GM19455 (cell line): ENCODE measurements around the gene DGKZ.
"Not testable (repeated sequence)": the region's sequence is repeated elsewhere in the genome, so short reads cannot be mapped to it uniquely, and the experiment has no call there.

Source experiments
- ATAC-seq: cut with Tn5 transposase; IDR thresholded peaks from one replicate; pipeline ENCODE4 v1.9.1; 2021; ENCODE audit not compliant: unreplicated experiment

Gene DGKZ

DNA sequence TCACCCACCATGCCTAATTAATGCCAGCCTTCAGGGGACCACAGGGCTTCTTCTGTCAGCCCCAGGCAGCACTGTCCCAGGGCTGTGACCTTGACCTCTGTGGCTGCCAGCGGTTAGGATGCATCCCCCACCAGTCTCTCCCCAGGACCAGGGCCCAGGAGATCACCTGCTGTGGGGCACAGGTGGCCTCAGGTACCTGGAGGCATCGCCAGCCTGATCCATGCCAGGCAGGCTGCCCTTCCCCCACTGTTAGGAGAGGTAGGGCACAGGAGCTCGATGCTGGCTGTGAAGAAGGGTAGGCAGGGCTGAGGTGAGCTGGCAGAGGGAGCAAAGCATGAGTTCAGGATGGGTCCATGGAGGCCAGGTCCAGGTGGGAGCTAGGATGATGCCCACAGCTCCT is 17.5 kb downstream of the DGKZ start:
- ATAC-seq, result no peak

GRCh38 chr11:46366260-46366659 is 19.0 kb downstream of the DGKZ start:
- ATAC-seq, result no peak

DNA sequence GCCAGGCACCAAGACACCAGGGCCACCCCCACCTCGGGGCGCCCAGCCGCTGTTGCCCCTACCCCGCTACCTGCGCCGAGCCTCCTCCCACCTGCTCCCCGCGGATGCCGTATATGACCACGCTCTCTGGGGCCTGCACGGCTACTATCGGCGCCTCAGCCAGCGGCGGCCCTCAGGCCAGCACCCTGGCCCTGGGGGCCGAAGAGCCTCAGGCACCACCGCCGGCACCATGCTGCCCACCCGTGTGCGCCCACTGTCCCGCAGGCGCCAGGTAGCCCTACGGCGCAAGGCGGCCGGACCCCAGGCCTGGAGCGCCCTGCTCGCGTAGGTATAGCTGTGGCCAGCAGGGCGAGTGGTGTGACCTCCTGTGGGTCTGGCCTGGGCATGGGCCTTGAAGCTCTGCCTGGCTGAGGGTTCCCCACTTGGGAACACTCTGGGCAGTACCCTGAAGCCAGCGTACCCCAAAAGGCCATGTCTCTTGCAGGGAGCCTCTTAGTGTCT is 19.4 kb downstream of the DGKZ start:
- no peak for ATAC-seq

GRCh38 chr11:46367244-46367915 is 20.1 kb downstream of the DGKZ start:
- ATAC-seq, result no peak

DNA sequence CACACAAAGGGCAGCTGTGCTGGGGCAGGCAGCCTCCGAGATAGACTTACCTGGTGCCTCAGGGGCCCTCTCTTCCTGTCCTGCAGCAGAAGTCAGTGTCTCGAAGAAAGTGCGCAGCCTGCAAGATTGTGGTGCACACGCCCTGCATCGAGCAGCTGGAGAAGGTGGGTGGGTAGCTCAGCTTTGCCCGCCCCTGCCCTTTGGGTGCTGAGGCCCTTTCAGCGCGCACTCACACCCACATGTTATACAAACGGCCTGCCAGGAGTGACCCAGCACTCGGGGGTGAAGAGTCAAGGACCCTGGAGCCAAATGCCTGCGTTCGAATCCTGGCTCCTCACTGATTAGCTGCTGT is 20.6 kb downstream of the DGKZ start:
- no peak for ATAC-seq

DNA sequence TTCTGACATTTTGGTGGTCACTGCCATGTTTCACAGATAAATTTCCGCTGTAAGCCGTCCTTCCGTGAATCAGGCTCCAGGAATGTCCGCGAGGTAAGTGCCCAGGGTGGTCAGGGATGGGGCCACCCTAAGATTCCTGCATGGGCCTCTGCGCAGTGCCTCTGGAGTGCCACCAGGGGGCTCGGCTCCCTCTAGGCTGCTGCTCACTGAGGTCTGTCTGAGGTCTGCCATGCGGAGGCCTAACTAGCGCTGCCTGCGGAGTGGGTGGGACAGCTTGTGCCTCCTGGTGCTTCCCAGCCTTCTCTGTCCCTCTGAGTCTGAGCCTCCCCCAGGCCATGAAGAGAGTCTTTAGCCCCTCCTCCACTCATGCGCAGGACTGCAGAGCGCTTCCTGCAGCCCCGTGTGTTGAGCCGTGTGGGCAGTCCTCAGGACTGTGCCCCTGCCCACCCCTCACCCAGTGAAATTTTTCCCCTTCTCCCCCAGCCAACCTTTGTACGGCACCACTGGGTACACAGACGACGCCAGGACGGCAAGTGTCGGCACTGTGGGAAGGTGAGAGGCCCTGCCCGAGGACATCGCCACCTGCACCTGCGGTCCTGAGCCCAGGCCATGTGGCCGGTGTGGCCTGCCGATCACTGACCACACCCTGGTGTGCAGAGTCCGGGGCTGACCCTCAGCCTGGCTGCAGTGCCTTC is 22.3 kb downstream of the DGKZ start:
- ATAC-seq, result no peak

DNA sequence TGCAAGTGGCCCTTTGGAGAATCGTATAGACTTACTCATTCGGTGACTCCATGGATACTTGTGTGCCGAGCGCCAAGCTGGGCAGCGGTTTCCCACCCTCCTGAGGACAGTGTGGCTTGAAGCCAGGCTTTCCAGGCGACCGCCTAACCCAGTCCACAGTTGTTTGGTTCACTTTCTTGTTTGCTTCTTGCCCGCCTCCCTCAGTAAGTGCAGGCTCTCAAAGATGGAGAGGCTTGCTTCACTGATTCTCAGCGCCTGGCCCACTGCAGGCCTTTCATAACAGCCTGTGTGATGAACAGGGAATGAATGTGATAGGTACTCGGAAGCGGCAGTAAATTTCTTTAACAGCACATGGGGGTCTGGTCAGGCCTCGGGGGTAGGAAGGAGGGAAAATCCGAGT is 23.0 kb downstream of the DGKZ start:
- no peak for ATAC-seq

GRCh38 chr11:46371262-46371661 is 24.0 kb downstream of the DGKZ start:
- not testable (repeated sequence) for ATAC-seq

- no peak for ATAC-seq
Measured at GRCh38 chr11:46372086-46372485, 24.8 kb downstream of the DGKZ start.

- not testable (repeated sequence) for ATAC-seq
Measured at GRCh38 chr11:46372501-46372900, 25.2 kb downstream of the DGKZ start.

DNA sequence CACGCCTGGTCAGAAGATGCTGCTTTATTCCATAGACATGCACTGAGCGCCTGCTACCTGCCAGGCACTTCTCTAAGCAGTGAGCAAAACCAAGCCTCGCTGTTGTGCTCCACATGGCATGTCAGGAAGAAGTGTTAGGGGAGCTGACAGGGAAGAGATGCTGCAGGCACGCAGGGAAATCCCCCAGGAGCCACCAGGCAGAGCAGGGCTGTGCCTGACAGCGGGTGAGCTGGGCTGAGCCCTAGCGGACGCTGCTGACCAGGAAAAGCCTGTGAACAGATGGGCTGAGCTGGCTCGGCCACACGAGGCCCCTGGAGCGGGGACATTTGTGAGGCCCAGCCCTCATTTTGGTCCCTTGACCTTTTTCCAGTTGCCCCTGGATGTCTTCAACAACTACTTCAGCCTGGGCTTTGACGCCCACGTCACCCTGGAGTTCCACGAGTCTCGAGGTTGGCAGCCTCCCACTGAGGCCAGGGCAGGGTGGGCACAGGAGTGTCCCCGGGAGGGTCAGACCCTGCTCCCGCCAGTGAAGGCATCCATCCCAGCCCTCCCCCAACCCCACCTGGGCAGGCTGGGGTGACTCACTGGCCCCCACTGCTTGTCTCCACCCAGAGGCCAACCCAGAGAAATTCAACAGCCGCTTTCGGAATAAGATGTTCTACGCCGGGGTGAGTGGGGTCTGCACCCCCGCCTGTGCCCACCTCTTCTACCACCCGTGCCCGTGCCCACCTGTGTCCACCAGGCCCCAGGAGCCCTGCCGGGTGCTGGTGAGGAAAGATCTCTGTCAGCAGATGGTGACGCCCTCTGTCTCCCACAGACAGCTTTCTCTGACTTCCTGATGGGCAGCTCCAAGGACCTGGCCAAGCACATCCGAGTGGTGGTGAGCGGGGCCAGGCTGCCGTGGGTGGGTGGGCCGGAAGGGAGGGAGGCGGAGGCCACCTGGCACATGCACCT is 26.8 kb downstream of the DGKZ start:
- no peak for ATAC-seq

DNA sequence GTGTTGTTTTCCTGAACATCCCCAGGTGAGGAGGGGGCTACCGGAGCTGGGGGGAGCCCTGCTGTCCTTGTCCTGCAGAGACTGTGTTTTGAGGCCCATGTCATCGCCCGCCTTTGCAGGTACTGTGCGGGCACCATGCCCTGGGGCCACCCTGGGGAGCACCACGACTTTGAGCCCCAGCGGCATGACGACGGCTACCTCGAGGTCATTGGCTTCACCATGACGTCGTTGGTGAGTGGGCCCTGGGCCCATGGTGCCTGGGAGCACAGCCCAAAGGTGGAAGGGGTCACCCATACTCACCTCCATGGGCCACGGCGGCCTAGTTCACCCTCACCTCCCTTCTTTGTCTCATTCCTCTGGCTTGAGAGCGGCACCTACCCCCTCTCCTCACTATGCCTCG is 27.6 kb downstream of the DGKZ start:
- no peak for ATAC-seq

GRCh38 chr11:46375392-46376101 is 28.3 kb downstream of the DGKZ start:
- no peak for ATAC-seq

- ATAC-seq, result no peak
Measured at GRCh38 chr11:46376258-46377050, 29.2 kb downstream of the DGKZ start.

DNA sequence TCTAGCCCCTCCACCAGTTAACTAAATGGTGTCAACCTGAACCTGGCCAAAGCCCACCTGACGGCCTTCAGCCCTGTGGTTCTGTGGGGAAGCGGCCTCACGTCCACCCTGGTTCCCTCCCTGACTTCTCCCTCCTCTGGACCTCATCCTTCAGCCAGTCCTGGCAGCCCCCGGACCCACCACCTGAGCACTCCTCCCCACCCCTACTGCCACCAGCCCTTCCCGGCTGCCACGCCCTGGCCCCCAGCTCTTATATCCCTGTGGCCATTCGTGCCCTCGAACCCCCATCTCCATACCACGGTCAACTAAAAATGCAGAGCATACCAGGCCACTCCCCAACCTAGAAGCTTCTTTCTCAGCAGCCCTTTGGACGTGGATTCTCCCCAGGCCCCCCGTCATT is 30.0 kb downstream of the DGKZ start:
- ATAC-seq, result no peak

GRCh38 chr11:46377831-46378230 is 30.6 kb downstream of the DGKZ start:
- ATAC-seq, result no peak

DNA sequence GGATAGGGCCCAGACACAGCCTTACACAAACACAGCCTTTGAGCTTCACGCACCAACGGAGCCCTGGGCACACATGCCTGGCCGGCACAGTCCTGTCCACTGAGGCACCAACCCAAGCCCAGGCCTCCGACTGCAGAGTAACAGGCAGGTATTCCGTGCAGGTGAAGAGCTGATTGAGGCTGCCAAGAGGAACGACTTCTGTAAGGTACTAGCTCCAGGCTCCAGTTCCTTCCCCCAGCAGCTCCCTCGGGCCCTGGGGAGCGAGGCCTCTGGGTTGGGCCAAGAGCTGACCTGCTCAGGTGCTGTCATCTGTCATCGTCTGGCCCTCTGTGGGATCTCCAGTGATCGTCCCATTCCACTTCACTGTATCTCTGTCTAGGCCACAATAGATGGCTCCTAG is 31.0 kb downstream of the DGKZ start:
- no peak for ATAC-seq

- no peak for ATAC-seq
Measured at GRCh38 chr11:46378811-46379481, 31.7 kb downstream of the DGKZ start.

DNA sequence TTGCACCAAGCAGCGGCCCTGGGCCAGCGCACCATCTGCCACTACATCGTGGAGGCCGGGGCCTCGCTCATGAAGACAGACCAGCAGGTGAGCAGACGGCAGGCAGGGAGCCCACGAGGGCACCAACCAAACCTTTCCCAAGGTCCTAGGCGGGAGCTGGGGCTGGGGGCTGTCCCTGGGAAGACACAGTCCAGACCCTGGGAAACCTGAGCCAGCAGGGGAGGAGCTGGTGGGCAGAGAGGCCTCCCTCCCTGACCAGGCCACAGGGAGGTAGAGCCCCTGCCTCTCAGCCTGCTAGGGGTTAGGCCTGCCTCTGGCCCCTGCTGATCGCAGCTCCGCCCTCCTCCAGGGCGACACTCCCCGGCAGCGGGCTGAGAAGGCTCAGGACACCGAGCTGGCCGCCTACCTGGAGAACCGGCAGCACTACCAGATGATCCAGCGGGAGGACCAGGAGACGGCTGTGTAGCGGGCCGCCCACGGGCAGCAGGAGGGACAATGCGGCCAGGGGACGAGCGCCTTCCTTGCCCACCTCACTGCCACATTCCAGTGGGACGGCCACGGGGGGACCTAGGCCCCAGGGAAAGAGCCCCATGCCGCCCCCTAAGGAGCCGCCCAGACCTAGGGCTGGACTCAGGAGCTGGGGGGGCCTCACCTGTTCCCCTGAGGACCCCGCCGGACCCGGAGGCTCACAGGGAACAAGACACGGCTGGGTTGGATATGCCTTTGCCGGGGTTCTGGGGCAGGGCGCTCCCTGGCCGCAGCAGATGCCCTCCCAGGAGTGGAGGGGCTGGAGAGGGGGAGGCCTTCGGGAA is 32.4 kb downstream of the DGKZ start:
- not testable (repeated sequence) for ATAC-seq
